HepG2 (cell line): ENCODE results near the gene IGBP1. TPM values are rescaled to one million over a fixed set of nuclear protein-coding genes. Genes with fewer than 3 reads are reported as not detected.

ENCODE experiments used
- ATAC-seq: fragments of 200-7000 bp; cut with Tn5 transposase; 3 replicates; pipeline ENCODE4 v1.9.1; 2020; ENCODE audit warnings: mild to moderate bottlenecking, moderate library complexity
- BruUV-seq: library from RNA; stranded (reverse); fragments of 400-500 nt; replicated peaks from 2 replicates; lab custom pipeline; 2021; lab: Mats Ljungman, UMichigan
- CTCF ChIA-PET: fragments of 300-600 bp; formaldehyde crosslinking; extraction: SDS; loops from one replicate; lab custom pipeline; 2021; ENCODE audit warnings: low total read pairs, inconsistent platforms, low intra/inter-chr PET ratio; lab: Yijun Ruan, JAX
- POLR2A ChIA-PET: fragments of 350-600 bp; sonication (Branson Sonifier 250); formaldehyde crosslinking; loops from one replicate; lab custom pipeline; 2020; ENCODE audit warnings: antibody characterized with exemption, inconsistent platforms; lab: Yijun Ruan, JAX
- DNase-seq: peaks from one replicate; pipeline ENCODE4 v3.0.0-alpha.2; 2015; ENCODE audit warnings: low spot score
- FAIRE-seq: peaks from 3 replicates; lab custom pipeline; 2011; peaks lifted over from hg19 to GRCh38; lab: Jason Lieb, UNC
- H2AFZ ChIP-seq: one replicate; pipeline ENCODE4 v1.6.1; 2011; ENCODE audit warnings: low read length, inconsistent platforms
- H3K27ac ChIP-seq: fragments of 300-600 bp; 3 replicates; pipeline ENCODE4 v1.8.0; 2011; ENCODE audit warnings: mixed run types, mild to moderate bottlenecking, mixed read lengths, low read length, inconsistent platforms; ENCODE audit not compliant: insufficient read depth; ENCODE audit errors: extremely low read length
- H3K27me3 ChIP-seq, 2 experiments: fragments of 200-600 bp in 1 of 2; 2 replicates in 1 of 2; 3 replicates in 1 of 2; pipeline versions ENCODE4 v1.6.0 to v1.8.0; 2011; ENCODE audit warnings: low read length in 2 of 2, mild to moderate bottlenecking in 2 of 2, moderate library complexity in 2 of 2, inconsistent platforms in 1 of 2; ENCODE audit not compliant: insufficient read depth in 2 of 2, control insufficient read depth in 1 of 2
- H3K36me3 ChIP-seq, 2 experiments: fragments of 200-600 bp in 1 of 2; replicated peaks in 1 of 2; 2 replicates in 1 of 2; 3 replicates in 1 of 2; pipeline versions ENCODE4 v1.5.1 to v1.8.0; 2011; ENCODE audit warnings: low read length in 2 of 2, inconsistent platforms in 1 of 2; ENCODE audit not compliant: insufficient read depth in 2 of 2, control insufficient read depth in 1 of 2
- H3K4me1 ChIP-seq: 2 replicates; pipeline ENCODE4 v1.5.1; 2012; ENCODE audit warnings: low read length, inconsistent platforms; ENCODE audit not compliant: insufficient read depth
- H3K4me2 ChIP-seq: 2 replicates; pipeline ENCODE4 v1.6.0; 2011; ENCODE audit warnings: low read depth, low read length, inconsistent platforms
- H3K4me3 ChIP-seq, 3 experiments: fragments of 200-600 bp in 1 of 3; sonication (generic), shearing (Covaris generic) in 1 of 3; replicated peaks in 1 of 3; 2 replicates each; pipeline ENCODE4 v1.5.1; 2011 to 2016; ENCODE audit warnings: low read length in 3 of 3, inconsistent platforms in 2 of 3, low read depth in 2 of 3, mild to moderate bottlenecking in 2 of 3, control low read depth in 1 of 3, mixed read lengths in 1 of 3; ENCODE audit not compliant: insufficient read depth in 1 of 3
- H3K79me2 ChIP-seq: one replicate; pipeline ENCODE4 v1.6.1; 2011; ENCODE audit warnings: low read length, inconsistent platforms; ENCODE audit not compliant: insufficient read depth
- H3K9ac ChIP-seq: 2 replicates; pipeline ENCODE4 v1.6.0; 2011; ENCODE audit warnings: mild to moderate bottlenecking, low read depth, low read length, inconsistent platforms; ENCODE audit not compliant: insufficient read depth
- H3K9me3 ChIP-seq: 2 replicates; pipeline ENCODE4 v1.5.1; 2012; ENCODE audit warnings: mild to moderate bottlenecking, low read length
- H4K20me1 ChIP-seq: 2 replicates; pipeline ENCODE4 v1.6.0; 2011; ENCODE audit warnings: inconsistent platforms, mild to moderate bottlenecking, low read length, moderate library complexity; ENCODE audit not compliant: insufficient read depth
- DR1 ChIP-seq: sonication (generic); formaldehyde crosslinking; IDR thresholded peaks from 2 replicates; pipeline ENCODE4 v1.8.0; 2021; ENCODE audit warnings: mild to moderate bottlenecking, missing genetic modification reagents, inconsistent platforms
- HES4 ChIP-seq: sonication (generic); formaldehyde crosslinking; IDR thresholded peaks from 2 replicates; pipeline ENCODE4 v1.9.0; 2021; ENCODE audit warnings: mild to moderate bottlenecking, missing genetic modification reagents, borderline replicate concordance
- KAT7 ChIP-seq: IDR thresholded peaks from 2 replicates; pipeline ENCODE4 v1.6.1; 2018; ENCODE audit warnings: borderline replicate concordance, missing compliant biosample characterization
- MAZ ChIP-seq, 2 experiments: sonication (generic) in 1 of 2; formaldehyde crosslinking in 1 of 2; IDR thresholded peaks; 2 replicates each; pipeline versions ENCODE4 v1.5.0 to v1.6.1; 2012 to 2020; ENCODE audit warnings: low read depth in 2 of 2, mild to moderate bottlenecking in 2 of 2, borderline replicate concordance in 1 of 2, improper control_type of control experiment in 1 of 2, low read length in 1 of 2, missing genetic modification reagents in 1 of 2, moderate library complexity in 1 of 2
- NBN ChIP-seq: fragments of 450-650 bp; conservative IDR thresholded peaks from 2 replicates; pipeline ENCODE4 v1.6.1; 2017
- RAD21 ChIP-seq: fragments of 450-650 bp; formaldehyde crosslinking; IDR thresholded peaks from 2 replicates; pipeline ENCODE4 v1.5.0; 2020; ENCODE audit warnings: mild to moderate bottlenecking
- TBP ChIP-seq: sonication (generic); formaldehyde crosslinking; IDR thresholded peaks from 2 replicates; pipeline ENCODE4 v1.5.0; 2020; ENCODE audit warnings: missing genetic modification reagents
- THAP11 ChIP-seq: IDR thresholded peaks from 2 replicates; pipeline ENCODE4 v1.6.1; 2016; ENCODE audit warnings: missing biosample characterization, missing genetic modification reagents
- ZFAT ChIP-seq: sonication (generic); formaldehyde crosslinking; conservative IDR thresholded peaks from 2 replicates; pipeline ENCODE4 v1.8.1; 2023; ENCODE audit warnings: missing genetic modification reagents, inconsistent platforms
- ZNF589 ChIP-seq: sonication (generic); formaldehyde crosslinking; conservative IDR thresholded peaks from 2 replicates; pipeline ENCODE4 v1.8.0; 2022; ENCODE audit warnings: mild to moderate bottlenecking, moderate library complexity, missing genetic modification reagents
- ZNF616 ChIP-seq: sonication (generic); formaldehyde crosslinking; IDR thresholded peaks from 2 replicates; pipeline ENCODE4 v1.5.0; 2020; ENCODE audit warnings: low read depth, mild to moderate bottlenecking, missing genetic modification reagents
- ZNF674 ChIP-seq: sonication (generic); formaldehyde crosslinking; IDR thresholded peaks from 2 replicates; pipeline ENCODE4 v1.5.0; 2020; ENCODE audit warnings: low read depth, mild to moderate bottlenecking, missing genetic modification reagents
- ZNF878 ChIP-seq: sonication (generic); formaldehyde crosslinking; IDR thresholded peaks from 2 replicates; pipeline ENCODE4 v1.8.1; 2023; ENCODE audit warnings: mild to moderate bottlenecking, missing genetic modification reagents, moderate library complexity
- ZSCAN25 ChIP-seq: sonication (generic); formaldehyde crosslinking; IDR thresholded peaks from 2 replicates; pipeline ENCODE4 v1.8.0; 2022; ENCODE audit warnings: mild to moderate bottlenecking, missing genetic modification reagents
- WGBS: methylation state at CpG from one replicate; pipeline ENCODE4 v1.1.6; 2017; ENCODE audit warnings: low lambda C conversion rate; 5-methylcytosine and 5-hydroxymethylcytosine counted together
- in situ Hi-C: cut with HindIII; loops from 2 replicates; pipeline ENCODE4 v1.10.0; 2017; ENCODE audit warnings: low pct_unique_long_range_greater_than_20kb; ENCODE audit not compliant: extremely low pct_ligation_motif_present
- intact Hi-C: fragments of 100-400 bp; cut with micrococcal nuclease; formaldehyde crosslinking; loops from one replicate; pipeline ENCODE4 v1.10.0; 2022; ENCODE audit not compliant: unreplicated experiment
- polyA plus RNA-seq, 8 experiments: library from polyadenylated mRNA; depleted of rRNA in 3 of 8; stranded (reverse) in 7 of 8; unstranded in 1 of 8; fragments of >200 nt; fragmentation: Illumina TruSeq in 4 of 8; extraction: Trizol in 4 of 8; gene quantifications; 2 replicates each; pipeline versions ENCODE4 v1.2.1 to v1.2.3, GENCODE V29; 2011 to 2016; ENCODE audit warnings: low read depth in 4 of 8, missing spikeins in 1 of 8, mixed read lengths in 1 of 8; ENCODE audit not compliant: insufficient read depth in 1 of 8
- total RNA-seq, 5 experiments: library from RNA; depleted of rRNA; stranded (reverse); fragments of >200 nt; fragmentation: Illumina TruSeq; extraction: Trizol; gene quantifications; 2 replicates each; pipeline ENCODE4 v1.2.3, GENCODE V29; 2016; ENCODE audit warnings: low read depth in 1 of 5
- TF ChIP-seq, protein P1 (sequence below): sonication (generic); formaldehyde crosslinking; IDR thresholded peaks from 2 replicates; pipeline ENCODE4 v1.4.0; 2020; ENCODE audit warnings: mild to moderate bottlenecking, low read depth, missing genetic modification reagents
- TF ChIP-seq, protein P2 (sequence below): sonication (generic); formaldehyde crosslinking; IDR thresholded peaks from 2 replicates; pipeline ENCODE4 v1.5.1; 2020; ENCODE audit warnings: mild to moderate bottlenecking, missing genetic modification reagents, borderline replicate concordance
- TF ChIP-seq, protein P3 (sequence below): sonication (generic); formaldehyde crosslinking; IDR thresholded peaks from 2 replicates; pipeline ENCODE4 v1.5.1; 2020; ENCODE audit warnings: missing genetic modification reagents, mild to moderate bottlenecking, borderline replicate concordance

The IGBP1 gene
- total and polyA plus RNA-seq, 2 of the 13 experiments (the other 11 are each of a cell fraction or from before 2014, with no cell fraction given): 59.3 to 103 TPM

DNA sequence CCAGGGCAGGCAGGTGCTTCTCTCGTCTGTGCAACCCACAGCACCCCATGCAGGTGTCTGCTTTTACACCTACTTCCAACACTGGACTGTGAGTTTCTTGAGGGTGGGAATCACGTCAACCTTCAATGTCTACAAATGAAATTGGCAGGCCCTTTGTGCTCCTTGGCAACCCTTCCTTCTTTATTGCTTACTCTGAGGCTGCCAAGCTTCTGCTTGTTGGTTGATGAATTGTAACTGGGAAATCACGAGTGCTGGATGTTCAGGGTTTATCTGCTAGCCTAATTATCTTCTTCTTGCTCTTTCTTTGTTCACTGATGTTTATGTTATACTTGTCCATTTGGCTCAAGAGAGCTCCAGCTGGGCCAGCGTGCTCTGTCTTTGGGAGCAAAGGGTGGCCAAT lies 41.5 kb downstream of the IGBP1 start (continued):
- TF ChIP-seq, protein P1, sequence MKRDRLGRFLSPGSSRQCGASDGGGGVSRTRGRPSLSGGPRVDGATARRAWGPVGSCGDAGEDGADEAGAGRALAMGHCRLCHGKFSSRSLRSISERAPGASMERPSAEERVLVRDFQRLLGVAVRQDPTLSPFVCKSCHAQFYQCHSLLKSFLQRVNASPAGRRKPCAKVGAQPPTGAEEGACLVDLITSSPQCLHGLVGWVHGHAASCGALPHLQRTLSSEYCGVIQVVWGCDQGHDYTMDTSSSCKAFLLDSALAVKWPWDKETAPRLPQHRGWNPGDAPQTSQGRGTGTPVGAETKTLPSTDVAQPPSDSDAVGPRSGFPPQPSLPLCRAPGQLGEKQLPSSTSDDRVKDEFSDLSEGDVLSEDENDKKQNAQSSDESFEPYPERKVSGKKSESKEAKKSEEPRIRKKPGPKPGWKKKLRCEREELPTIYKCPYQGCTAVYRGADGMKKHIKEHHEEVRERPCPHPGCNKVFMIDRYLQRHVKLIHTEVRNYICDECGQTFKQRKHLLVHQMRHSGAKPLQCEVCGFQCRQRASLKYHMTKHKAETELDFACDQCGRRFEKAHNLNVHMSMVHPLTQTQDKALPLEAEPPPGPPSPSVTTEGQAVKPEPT (CRISPR knock-in tag): no peak
- TF ChIP-seq THAP11 (CRISPR knock-in tag): no peak
- TF ChIP-seq RAD21: no peak
- TF ChIP-seq ZFAT (CRISPR knock-in tag): no peak
- no peak for TF ChIP-seq TBP (CRISPR knock-in tag)
- TF ChIP-seq MAZ (IDR thresholded peaks at IDR 0.05; ENCODE audit: borderline replicate concordance, low read depth, low read length): no peak
- no peak for TF ChIP-seq MAZ (CRISPR knock-in tag; IDR thresholded peaks at IDR 0.05; ENCODE audit: low read depth)
- TF ChIP-seq, all 625 proteins: peak for 0

DNA sequence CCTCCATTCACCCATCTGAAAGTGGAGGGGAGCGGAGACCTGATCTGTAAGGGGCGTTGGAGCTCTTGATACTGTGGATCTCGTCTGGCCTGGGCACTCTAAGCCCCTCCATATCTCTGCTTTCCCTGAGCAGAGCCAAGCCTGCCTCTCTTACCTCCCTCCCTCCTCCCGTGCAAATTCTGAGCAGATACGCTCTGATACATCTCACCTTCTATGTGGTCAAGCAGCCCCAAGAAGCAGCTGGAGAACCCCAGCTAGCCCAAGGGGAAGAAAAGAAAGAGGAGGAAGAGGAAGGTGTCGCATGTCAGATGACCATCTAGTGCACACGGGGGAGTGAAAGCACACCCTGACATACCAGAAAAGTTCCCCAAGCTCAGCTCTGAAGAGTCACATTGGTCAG lies 42.1 kb downstream of the IGBP1 start:
- ATAC-seq: no peak
- FAIRE-seq: no peak
- no peaks in the 10 kb centered on the region for H3K36me3 ChIP-seq
- no peak for DNase-seq
- no peak overlapping the region for H3K4me2 ChIP-seq
- 80% methylated on average over 5 of the region's 7 CpGs for WGBS
- in situ Hi-C loops: no loop called here
- no peak overlapping the region for H3K27ac ChIP-seq
- H3K4me3 ChIP-seq: no peak overlapping the region
- no peaks in the 10 kb centered on the region for H4K20me1 ChIP-seq
- no peaks in the 10 kb centered on the region for H3K79me2 ChIP-seq
- H3K27me3 ChIP-seq: no peaks in the 10 kb centered on the region
- ChIA-PET CTCF (no interaction called here), POLR2A (no interaction called here)
- H2AFZ ChIP-seq: no peak overlapping the region
- H3K4me1 ChIP-seq: no peaks in the 10 kb centered on the region
- no peak overlapping the region for H3K9ac ChIP-seq
- intact Hi-C loops: no loop called here
- H3K9me3 ChIP-seq: no peaks in the 10 kb centered on the region
- no TSS peak for BruUV-seq
- TF ChIP-seq NBN: no peak
- TF ChIP-seq HES4: no peak
- no peak for TF ChIP-seq DR1 (CRISPR knock-in tag)
- TF ChIP-seq ZSCAN25 (CRISPR knock-in tag): no peak
- TF ChIP-seq, protein P2, sequence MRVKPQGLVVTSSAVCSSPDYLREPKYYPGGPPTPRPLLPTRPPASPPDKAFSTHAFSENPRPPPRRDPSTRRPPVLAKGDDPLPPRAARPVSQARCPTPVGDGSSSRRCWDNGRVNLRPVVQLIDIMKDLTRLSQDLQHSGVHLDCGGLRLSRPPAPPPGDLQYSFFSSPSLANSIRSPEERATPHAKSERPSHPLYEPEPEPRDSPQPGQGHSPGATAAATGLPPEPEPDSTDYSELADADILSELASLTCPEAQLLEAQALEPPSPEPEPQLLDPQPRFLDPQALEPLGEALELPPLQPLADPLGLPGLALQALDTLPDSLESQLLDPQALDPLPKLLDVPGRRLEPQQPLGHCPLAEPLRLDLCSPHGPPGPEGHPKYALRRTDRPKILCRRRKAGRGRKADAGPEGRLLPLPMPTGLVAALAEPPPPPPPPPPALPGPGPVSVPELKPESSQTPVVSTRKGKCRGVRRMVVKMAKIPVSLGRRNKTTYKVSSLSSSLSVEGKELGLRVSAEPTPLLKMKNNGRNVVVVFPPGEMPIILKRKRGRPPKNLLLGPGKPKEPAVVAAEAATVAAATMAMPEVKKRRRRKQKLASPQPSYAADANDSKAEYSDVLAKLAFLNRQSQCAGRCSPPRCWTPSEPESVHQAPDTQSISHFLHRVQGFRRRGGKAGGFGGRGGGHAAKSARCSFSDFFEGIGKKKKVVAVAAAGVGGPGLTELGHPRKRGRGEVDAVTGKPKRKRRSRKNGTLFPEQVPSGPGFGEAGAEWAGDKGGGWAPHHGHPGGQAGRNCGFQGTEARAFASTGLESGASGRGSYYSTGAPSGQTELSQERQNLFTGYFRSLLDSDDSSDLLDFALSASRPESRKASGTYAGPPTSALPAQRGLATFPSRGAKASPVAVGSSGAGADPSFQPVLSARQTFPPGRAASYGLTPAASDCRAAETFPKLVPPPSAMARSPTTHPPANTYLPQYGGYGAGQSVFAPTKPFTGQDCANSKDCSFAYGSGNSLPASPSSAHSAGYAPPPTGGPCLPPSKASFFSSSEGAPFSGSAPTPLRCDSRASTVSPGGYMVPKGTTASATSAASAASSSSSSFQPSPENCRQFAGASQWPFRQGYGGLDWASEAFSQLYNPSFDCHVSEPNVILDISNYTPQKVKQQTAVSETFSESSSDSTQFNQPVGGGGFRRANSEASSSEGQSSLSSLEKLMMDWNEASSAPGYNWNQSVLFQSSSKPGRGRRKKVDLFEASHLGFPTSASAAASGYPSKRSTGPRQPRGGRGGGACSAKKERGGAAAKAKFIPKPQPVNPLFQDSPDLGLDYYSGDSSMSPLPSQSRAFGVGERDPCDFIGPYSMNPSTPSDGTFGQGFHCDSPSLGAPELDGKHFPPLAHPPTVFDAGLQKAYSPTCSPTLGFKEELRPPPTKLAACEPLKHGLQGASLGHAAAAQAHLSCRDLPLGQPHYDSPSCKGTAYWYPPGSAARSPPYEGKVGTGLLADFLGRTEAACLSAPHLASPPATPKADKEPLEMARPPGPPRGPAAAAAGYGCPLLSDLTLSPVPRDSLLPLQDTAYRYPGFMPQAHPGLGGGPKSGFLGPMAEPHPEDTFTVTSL (CRISPR knock-in tag): no peak
- TF ChIP-seq ZNF589 (CRISPR knock-in tag): no peak
- no peak for TF ChIP-seq ZNF878 (CRISPR knock-in tag)
- no peak for TF ChIP-seq ZNF674 (CRISPR knock-in tag)
- no peak for TF ChIP-seq KAT7 (CRISPR knock-in tag)
- TF ChIP-seq, protein P3, sequence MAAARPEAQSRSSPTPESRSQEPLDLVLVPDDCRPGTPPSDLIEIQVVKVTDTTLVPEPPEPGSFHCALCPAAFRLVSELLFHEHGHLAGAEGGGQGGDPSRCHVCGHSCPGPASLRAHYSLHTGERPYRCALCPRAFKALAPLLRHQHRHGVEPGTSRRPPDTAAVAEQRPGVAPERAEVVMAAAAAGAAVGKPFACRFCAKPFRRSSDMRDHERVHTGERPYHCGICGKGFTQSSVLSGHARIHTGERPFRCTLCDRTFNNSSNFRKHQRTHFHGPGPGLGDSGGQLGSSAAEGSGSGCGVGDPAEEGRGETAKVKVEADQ (CRISPR knock-in tag): no peak
- TF ChIP-seq ZNF616 (CRISPR knock-in tag): no peak
